ENCODE data around the gene CNTNAP2.

DNA sequence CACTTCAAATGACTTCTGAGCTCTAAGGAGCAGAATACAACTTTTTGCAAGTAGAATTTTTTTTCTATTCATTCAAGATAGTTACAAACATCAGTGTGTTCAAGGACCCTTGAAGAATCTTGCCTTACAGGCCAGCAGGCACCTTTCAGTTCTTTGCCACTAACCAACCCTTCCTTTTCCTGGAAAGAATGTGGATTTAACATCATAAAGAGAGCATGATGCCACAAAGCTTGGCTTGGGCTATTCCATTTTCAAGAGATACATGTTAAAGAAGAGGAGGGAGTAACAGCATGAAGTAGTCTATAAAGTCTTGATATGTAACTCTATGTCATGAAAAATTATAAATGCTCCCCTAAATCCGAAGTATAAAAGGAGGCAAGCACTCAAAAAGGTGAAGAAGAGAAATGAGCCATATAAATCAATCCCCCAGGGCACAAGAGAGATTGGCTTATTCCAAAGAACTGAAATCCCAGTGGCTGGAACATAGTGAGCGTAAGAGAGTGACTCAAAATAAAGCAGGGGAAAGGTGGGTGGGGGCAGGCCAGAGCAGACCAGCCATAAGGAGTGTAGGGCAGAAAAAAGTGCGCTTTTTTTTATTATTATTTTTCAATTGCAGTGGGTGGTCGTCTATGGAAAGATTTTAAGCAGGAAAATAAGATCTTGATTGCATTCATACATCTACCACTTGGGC is 1448.3 kb downstream of the CNTNAP2 start:
- TF ChIP-seq CTCF (IDR thresholded peaks at IDR 0.05) (no peak), POLR2A (IDR thresholded peaks at IDR 0.05) (no peak)
